H9 (cell line): ENCODE data around the gene ENKD1. TPM values are rescaled to one million over a fixed set of nuclear protein-coding genes. Genes with fewer than 3 reads are reported as not detected.

ENCODE experiments used
- DNase-seq: peaks from one replicate; pipeline ENCODE4 v3.0.0-alpha.2; 2017
- H2AFZ ChIP-seq: one replicate; pipeline ENCODE4 v1.6.1; 2013; ENCODE audit warnings: mild to moderate bottlenecking, low read length, control low read depth, moderate library complexity
- H2AK5ac ChIP-seq: 2 replicates; pipeline ENCODE4 v1.6.1; 2013; ENCODE audit warnings: low read length, control low read depth, mixed read lengths; ENCODE audit not compliant: insufficient read length
- H2BK120ac ChIP-seq: one replicate; pipeline ENCODE4 v1.6.1; 2013; ENCODE audit warnings: low read depth, mild to moderate bottlenecking, low read length, control low read depth, inconsistent platforms; ENCODE audit not compliant: poor library complexity, severe bottlenecking
- H2BK12ac ChIP-seq: 2 replicates; pipeline ENCODE4 v1.6.1; 2013; ENCODE audit warnings: low read length, control low read depth, mixed read lengths, low read depth; ENCODE audit not compliant: insufficient read length
- H2BK15ac ChIP-seq: 2 replicates; pipeline ENCODE4 v1.6.1; 2013; ENCODE audit warnings: low read depth, low read length, control low read depth
- H2BK20ac ChIP-seq: one replicate; pipeline ENCODE4 v1.6.1; 2013; ENCODE audit warnings: low read depth, mild to moderate bottlenecking, low read length, control low read depth, inconsistent platforms; ENCODE audit not compliant: poor library complexity, severe bottlenecking
- H2BK5ac ChIP-seq: 2 replicates; pipeline ENCODE4 v1.6.1; 2013; ENCODE audit warnings: low read length, control low read depth, mixed read lengths; ENCODE audit not compliant: insufficient read length
- H3K14ac ChIP-seq: 2 replicates; pipeline ENCODE4 v1.6.1; 2013; ENCODE audit warnings: low read length, control low read depth; ENCODE audit not compliant: insufficient read depth
- H3K18ac ChIP-seq: 2 replicates; pipeline ENCODE4 v1.6.1; 2013; ENCODE audit warnings: low read depth, mild to moderate bottlenecking, mixed read lengths, low read length, control low read depth; ENCODE audit not compliant: insufficient read length
- H3K23ac ChIP-seq: 2 replicates; pipeline ENCODE4 v1.6.1; 2013; ENCODE audit warnings: low read length, control low read depth, mixed read lengths, low read depth; ENCODE audit not compliant: insufficient read length
- H3K23me2 ChIP-seq: 2 replicates; pipeline ENCODE4 v1.6.1; 2013; ENCODE audit warnings: low read depth, mild to moderate bottlenecking, mixed read lengths, low read length, control low read depth; ENCODE audit not compliant: insufficient read length, poor library complexity, severe bottlenecking
- H3K27ac ChIP-seq: 2 replicates; pipeline ENCODE4 v1.5.1; 2013; ENCODE audit warnings: low read length, control low read depth, mixed read lengths, low read depth; ENCODE audit not compliant: insufficient read length
- H3K27me3 ChIP-seq: 2 replicates; pipeline ENCODE4 v1.6.1; 2013; ENCODE audit warnings: low read length, control low read depth, inconsistent platforms; ENCODE audit not compliant: insufficient read depth
- H3K4ac ChIP-seq: 2 replicates; pipeline ENCODE4 v1.6.1; 2013; ENCODE audit warnings: low read depth, mild to moderate bottlenecking, control low read depth, inconsistent platforms, low read length, moderate library complexity
- H3K4me1 ChIP-seq: 2 replicates; pipeline ENCODE4 v1.6.1; 2013; ENCODE audit warnings: low read length, control low read depth, inconsistent platforms; ENCODE audit not compliant: insufficient read depth
- H3K4me2 ChIP-seq: 2 replicates; pipeline ENCODE4 v1.6.1; 2013; ENCODE audit warnings: low read length, control low read depth, mixed read lengths; ENCODE audit not compliant: insufficient read length, insufficient read depth
- H3K56ac ChIP-seq: 2 replicates; pipeline ENCODE4 v1.6.1; 2013; ENCODE audit warnings: low read depth, mild to moderate bottlenecking, mixed read lengths, low read length, control low read depth; ENCODE audit not compliant: insufficient read length
- H3K79me1 ChIP-seq: 2 replicates; pipeline ENCODE4 v1.6.1; 2013; ENCODE audit warnings: low read depth, mild to moderate bottlenecking, moderate library complexity, low read length, control low read depth, inconsistent platforms; ENCODE audit not compliant: insufficient read depth, poor library complexity, severe bottlenecking
- H3K79me2 ChIP-seq: 2 replicates; pipeline ENCODE4 v1.6.1; 2013; ENCODE audit warnings: low read length, control low read depth, inconsistent platforms; ENCODE audit not compliant: insufficient read depth
- H3K9ac ChIP-seq: 2 replicates; pipeline ENCODE4 v1.6.1; 2013; ENCODE audit warnings: low read length, control low read depth, mixed read lengths; ENCODE audit not compliant: insufficient read length; ENCODE audit errors: extremely low read depth
- H3K9me3 ChIP-seq: one replicate; pipeline ENCODE4 v1.6.1; 2013; ENCODE audit warnings: low read depth, low read length, inconsistent platforms; ENCODE audit not compliant: control insufficient read depth
- H3T11ph ChIP-seq: one replicate; pipeline ENCODE4 v1.6.1; 2013; ENCODE audit warnings: mild to moderate bottlenecking, low read length, control low read depth, inconsistent platforms
- H4K20me1 ChIP-seq: one replicate; pipeline ENCODE4 v1.6.1; 2013; ENCODE audit not compliant: control insufficient read depth, insufficient read length, insufficient read depth
- H4K5ac ChIP-seq: 2 replicates; pipeline ENCODE4 v1.6.1; 2013; ENCODE audit warnings: low read depth, mild to moderate bottlenecking, mixed read lengths, low read length, control low read depth; ENCODE audit not compliant: insufficient read length
- H4K8ac ChIP-seq: replicated peaks from 2 replicates; pipeline ENCODE4 v1.6.1; 2013; ENCODE audit warnings: low read length, control low read depth, mixed read lengths, low read depth; ENCODE audit not compliant: insufficient read length
- H4K91ac ChIP-seq: 2 replicates; pipeline ENCODE4 v1.6.1; 2013; ENCODE audit warnings: low read depth, mild to moderate bottlenecking, moderate library complexity, mixed read lengths, low read length, control low read depth; ENCODE audit not compliant: insufficient read length
- H3K27ac Mint-ChIP-seq, 3 experiments: 2 replicates in 2 of 3; 3 replicates in 1 of 3; pipeline ENCODE4 v1.8.0; 2020 to 2021; ENCODE audit warnings: mixed read lengths in 3 of 3, mild to moderate bottlenecking in 1 of 3, moderate library complexity in 1 of 3
- H3K27me3 Mint-ChIP-seq: 2 replicates; pipeline ENCODE4 v1.8.0; 2021; ENCODE audit warnings: low read depth, mild to moderate bottlenecking, moderate library complexity, mixed read lengths
- H3K36me3 Mint-ChIP-seq, 3 experiments: 2 replicates in 2 of 3; 3 replicates in 1 of 3; pipeline ENCODE4 v1.8.0; 2020 to 2021; ENCODE audit warnings: low read depth in 3 of 3, mixed read lengths in 3 of 3; ENCODE audit not compliant: insufficient read depth in 1 of 3
- H3K4me1 Mint-ChIP-seq, 2 experiments: 2 replicates each; pipeline ENCODE4 v1.8.0; 2020; ENCODE audit warnings: mixed read lengths in 2 of 2
- H3K4me3 Mint-ChIP-seq, 2 experiments: 2 replicates in 1 of 2; 3 replicates in 1 of 2; pipeline ENCODE4 v1.8.0; 2020 to 2021; ENCODE audit warnings: mild to moderate bottlenecking in 2 of 2, mixed read lengths in 2 of 2, moderate library complexity in 1 of 2
- H3K9me3 Mint-ChIP-seq, 2 experiments: 2 replicates in 1 of 2; 3 replicates in 1 of 2; pipeline ENCODE4 v1.8.0; 2020; ENCODE audit warnings: mild to moderate bottlenecking in 2 of 2, mixed read lengths in 2 of 2, moderate library complexity in 1 of 2
- CTCF ChIP-seq: fragments of 200-600 bp; sonication (generic); conservative IDR thresholded peaks from 3 replicates; pipeline ENCODE4 v1.8.0; 2021; ENCODE audit warnings: antibody characterized with exemption, mild to moderate bottlenecking
- WGBS: extraction: QIAGEN DNeasy Blood & Tissue Kit; methylation state at CpG from one replicate; pipeline ENCODE4 v1.1.7; 2013; ENCODE audit warnings: missing lambda C conversion rate, low lambda C conversion rate, mixed read lengths; ENCODE audit not compliant: insufficient read length; ENCODE audit errors: extremely low coverage; 5-methylcytosine and 5-hydroxymethylcytosine counted together
- total RNA-seq: library from RNA; stranded (reverse); gene quantifications from 2 replicates; pipeline ENCODE4 v1.2.1, GENCODE V29; 2021

The ENKD1 gene
- total RNA-seq, 1 experiment from 2014 or later, result 9.5 TPM

- Histone ChIP-seq H4K8ac (no peak overlapping the region), H2BK15ac (no peak overlapping the region), H3K4ac (no peak overlapping the region), H3K27me3 (no peaks in the 10 kb centered on the region), H3K9me3 (no peaks in the 10 kb centered on the region), H3K18ac (no peak overlapping the region), H4K20me1 (no peaks in the 10 kb centered on the region), H2BK20ac (no peak overlapping the region), H2BK5ac (no peak overlapping the region), H3K79me1 (no peaks in the 10 kb centered on the region), H2AK5ac (no peak overlapping the region), H2BK120ac (no peak overlapping the region), H3K27ac (no peak overlapping the region), H4K5ac (no peak overlapping the region), H3K56ac (no peak overlapping the region), H3K79me2 (no peaks in the 10 kb centered on the region), H4K91ac (no peak overlapping the region), H3K14ac (no peak overlapping the region), H3K9ac (no peak overlapping the region), H3K4me2 (no peak overlapping the region), H2AFZ (no peak overlapping the region), H3K23ac (no peak overlapping the region), H3T11ph (no peak overlapping the region), H3K23me2 (peaks cover 15% of the 10 kb centered on the region), H3K4me1 (no peaks in the 10 kb centered on the region), H2BK12ac (no peak overlapping the region)
- H3K36me3 Mint-ChIP-seq, result peaks cover 3 to 11% (median 8%) of the 10 kb centered on the region in 3 experiments; a peak in 5 of 7 replicates
- peaks cover 4% of the 10 kb centered on the region for H3K27me3 Mint-ChIP-seq
- no CpG with 5 or more reads among the region's 6 CpGs for WGBS
- no peaks in the 10 kb centered on the region for H3K9me3 Mint-ChIP-seq
- H3K4me3 Mint-ChIP-seq, result peak overlapping the region in 1 of 2 experiments; percentile 60; a peak in 2 of 5 replicates
- H3K27ac Mint-ChIP-seq, result peak overlapping the region in 1 of 3 experiments; percentile 54; a peak in 1 of 7 replicates
- DNase-seq, result no peak
- TF ChIP-seq CTCF, result no peak
- peaks cover 16 to 35% of the 10 kb centered on the region in 2 experiments for H3K4me1 Mint-ChIP-seq
Measured at GRCh38 chr16:67663877-67664222, 2.7 kb downstream of the ENKD1 start.
